Measurements from ENCODE around the gene SNX27. TPM values are rescaled to one million over a fixed set of nuclear protein-coding genes. Genes with fewer than 3 reads are reported as not detected.

The SNX27 gene
- total and polyA plus RNA-seq, 2 donors (not counting 1 experiment from before 2014, with no cell fraction given): 29.5 to 38.1 TPM

GRCh38 chr1:151610142-151610541, 1.7 kb upstream of the SNX27 start:
- Histone ChIP-seq H3K36me3 (ENCODE audit: control insufficient read depth, insufficient read depth, low read length) (no peaks in the 10 kb centered on the region), H3K79me2 (ENCODE audit: control insufficient read depth, insufficient read depth, low read length) (peaks cover 11% of the 10 kb centered on the region), H3K4me1 (ENCODE audit: control insufficient read depth, extremely low read depth, insufficient read depth, low read length) (peaks cover 4% of the 10 kb centered on the region), H3K27me3 (ENCODE audit: control insufficient read depth, insufficient read depth, low read length) (no peaks in the 10 kb centered on the region), H3K27ac (ENCODE audit: insufficient read depth, low read length) (no peak overlapping the region), H3K4me2 (ENCODE audit: extremely low read depth, insufficient read depth, low read length) (no peak overlapping the region), H3K4me3 (replicated peaks in 1 of 4; ENCODE audit: control extremely low read depth in 1 of 4, insufficient read depth in 1 of 4, low read depth in 3 of 4, low read length in 4 of 4) (no peak overlapping the region), H4K20me1 (ENCODE audit: control insufficient read depth, extremely low read depth, insufficient read depth, low read length) (no peaks in the 10 kb centered on the region), H2AFZ (ENCODE audit: low read length) (no peak overlapping the region), H3K9me3 (ENCODE audit: control insufficient read depth, insufficient read depth, low read depth, low read length) (no peaks in the 10 kb centered on the region), H3K9ac (ENCODE audit: insufficient read depth, low read length) (no peak overlapping the region)
- DNase-seq (ENCODE audit: low read depth in 2 of 2): no peak
- TF ChIP-seq EZH2 (IDR thresholded peaks at IDR 0.05; ENCODE audit: low read length, missing control alignments): no peak
- TF ChIP-seq, protein P1, sequence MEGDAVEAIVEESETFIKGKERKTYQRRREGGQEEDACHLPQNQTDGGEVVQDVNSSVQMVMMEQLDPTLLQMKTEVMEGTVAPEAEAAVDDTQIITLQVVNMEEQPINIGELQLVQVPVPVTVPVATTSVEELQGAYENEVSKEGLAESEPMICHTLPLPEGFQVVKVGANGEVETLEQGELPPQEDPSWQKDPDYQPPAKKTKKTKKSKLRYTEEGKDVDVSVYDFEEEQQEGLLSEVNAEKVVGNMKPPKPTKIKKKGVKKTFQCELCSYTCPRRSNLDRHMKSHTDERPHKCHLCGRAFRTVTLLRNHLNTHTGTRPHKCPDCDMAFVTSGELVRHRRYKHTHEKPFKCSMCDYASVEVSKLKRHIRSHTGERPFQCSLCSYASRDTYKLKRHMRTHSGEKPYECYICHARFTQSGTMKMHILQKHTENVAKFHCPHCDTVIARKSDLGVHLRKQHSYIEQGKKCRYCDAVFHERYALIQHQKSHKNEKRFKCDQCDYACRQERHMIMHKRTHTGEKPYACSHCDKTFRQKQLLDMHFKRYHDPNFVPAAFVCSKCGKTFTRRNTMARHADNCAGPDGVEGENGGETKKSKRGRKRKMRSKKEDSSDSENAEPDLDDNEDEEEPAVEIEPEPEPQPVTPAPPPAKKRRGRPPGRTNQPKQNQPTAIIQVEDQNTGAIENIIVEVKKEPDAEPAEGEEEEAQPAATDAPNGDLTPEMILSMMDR (conservative IDR thresholded peaks at IDR 0.05 in 1 of 2, IDR thresholded peaks at IDR 0.05 in 1 of 2; ENCODE audit: low read depth in 1 of 2, low read length in 2 of 2): no peak

- Histone ChIP-seq H3K4me1 (ENCODE audit: control insufficient read depth, extremely low read depth, insufficient read depth, low read length) (peaks cover 4% of the 10 kb centered on the region), H3K4me3 (replicated peaks in 1 of 4; ENCODE audit: control extremely low read depth in 1 of 4, insufficient read depth in 1 of 4, low read depth in 3 of 4, low read length in 4 of 4) (peak overlapping the region in 2 of 4 experiments; percentile 10 to 77), H4K20me1 (ENCODE audit: control insufficient read depth, extremely low read depth, insufficient read depth, low read length) (no peaks in the 10 kb centered on the region), H2AFZ (ENCODE audit: low read length) (no peak overlapping the region), H3K79me2 (ENCODE audit: control insufficient read depth, insufficient read depth, low read length) (peaks cover 13% of the 10 kb centered on the region), H3K36me3 (ENCODE audit: control insufficient read depth, insufficient read depth, low read length) (no peaks in the 10 kb centered on the region), H3K4me2 (ENCODE audit: extremely low read depth, insufficient read depth, low read length) (peak overlapping the region; percentile 51), H3K27ac (ENCODE audit: insufficient read depth, low read length) (peak overlapping the region; percentile 88), H3K9ac (ENCODE audit: insufficient read depth, low read length) (no peak overlapping the region), H3K9me3 (ENCODE audit: control insufficient read depth, insufficient read depth, low read depth, low read length) (no peaks in the 10 kb centered on the region), H3K27me3 (ENCODE audit: control insufficient read depth, insufficient read depth, low read length) (no peaks in the 10 kb centered on the region)
- TF ChIP-seq EZH2 (IDR thresholded peaks at IDR 0.05; ENCODE audit: low read length, missing control alignments): no peak
- TF ChIP-seq, protein P1 (conservative IDR thresholded peaks at IDR 0.05 in 1 of 2, IDR thresholded peaks at IDR 0.05 in 1 of 2; ENCODE audit: low read depth in 1 of 2, low read length in 2 of 2): no peak
- DNase-seq (ENCODE audit: low read depth in 2 of 2): peak; percentile 36 to 91
These were observed 511 bp upstream of the SNX27 start for GRCh38 chr1:151611288-151611790.

GRCh38 chr1:151612501-151613281, 841 bp downstream of the SNX27 start:
- no peaks in the 10 kb centered on the region for H3K36me3 ChIP-seq (ENCODE audit: control insufficient read depth, insufficient read depth, low read length)
- H3K79me2 ChIP-seq (ENCODE audit: control insufficient read depth, insufficient read depth, low read length): peaks cover 13% of the 10 kb centered on the region
- no peaks in the 10 kb centered on the region for H4K20me1 ChIP-seq (ENCODE audit: control insufficient read depth, extremely low read depth, insufficient read depth, low read length)
- DNase-seq (ENCODE audit: low read depth in 2 of 2): peak; percentile 17 to 23
- peak overlapping the region; percentile 77 to 86 (median 80) for H3K4me3 ChIP-seq (replicated peaks in 1 of 4; ENCODE audit: control extremely low read depth in 1 of 4, insufficient read depth in 1 of 4, low read depth in 3 of 4, low read length in 4 of 4)
- no peaks in the 10 kb centered on the region for H3K27me3 ChIP-seq (ENCODE audit: control insufficient read depth, insufficient read depth, low read length)
- TF ChIP-seq, protein P1 (conservative IDR thresholded peaks at IDR 0.05 in 1 of 2, IDR thresholded peaks at IDR 0.05 in 1 of 2; ENCODE audit: low read depth in 1 of 2, low read length in 2 of 2): no peak
- TF ChIP-seq EZH2 (IDR thresholded peaks at IDR 0.05; ENCODE audit: low read length, missing control alignments): no peak
- no peaks in the 10 kb centered on the region for H3K9me3 ChIP-seq (ENCODE audit: control insufficient read depth, insufficient read depth, low read depth, low read length)
- peak overlapping the region; percentile 86 for H3K4me2 ChIP-seq (ENCODE audit: extremely low read depth, insufficient read depth, low read length)
- H3K9ac ChIP-seq (ENCODE audit: insufficient read depth, low read length): peak overlapping the region; percentile 89
- H3K4me1 ChIP-seq (ENCODE audit: control insufficient read depth, extremely low read depth, insufficient read depth, low read length): peaks cover 4% of the 10 kb centered on the region
- peak overlapping the region; percentile 62 for H2AFZ ChIP-seq (ENCODE audit: low read length)
- peak overlapping the region; percentile 88 for H3K27ac ChIP-seq (ENCODE audit: insufficient read depth, low read length)

All from fibroblast of lung (primary cell).